CD14-positive monocyte (primary cell): ENCODE data around the gene PLA2G4B. TPM values are rescaled to one million over a fixed set of nuclear protein-coding genes. Genes with fewer than 3 reads are reported as not detected.

Source experiments
- DNase-seq, 3 donors: peaks; one replicate each; pipeline ENCODE4 v3.0.0-alpha.2; 2011 to 2022
- H2AFZ ChIP-seq: 2 replicates; pipeline ENCODE4 v1.6.0; 2012; ENCODE audit warnings: mild to moderate bottlenecking, low read depth, low read length, inconsistent platforms; ENCODE audit not compliant: insufficient read depth, poor library complexity, severe bottlenecking
- H3K27ac ChIP-seq, 2 donors: 1 replicate in 1 of 2; 2 replicates in 1 of 2; pipeline ENCODE4 v1.5.1; 2012 to 2013; ENCODE audit warnings: low read length in 2 of 2, control low read depth in 1 of 2, inconsistent platforms in 1 of 2, low read depth in 1 of 2, mild to moderate bottlenecking in 1 of 2
- H3K27me3 ChIP-seq, 2 donors: one replicate each; pipeline versions ENCODE4 v1.6.0 to v1.6.1; 2011 to 2013; ENCODE audit warnings: low read length in 2 of 2; ENCODE audit not compliant: control insufficient read depth in 2 of 2, insufficient read depth in 2 of 2
- H3K36me3 ChIP-seq, 2 donors: replicated peaks in 1 of 2; 1 replicate in 1 of 2; 2 replicates in 1 of 2; pipeline versions ENCODE4 v1.5.1 to v1.6.1; 2012 to 2013; ENCODE audit warnings: low read length in 2 of 2, control low read depth in 1 of 2, inconsistent platforms in 1 of 2, mild to moderate bottlenecking in 1 of 2; ENCODE audit not compliant: insufficient read depth in 2 of 2, control insufficient read depth in 1 of 2
- H3K4me1 ChIP-seq, 2 donors: 1 replicate in 1 of 2; 2 replicates in 1 of 2; pipeline versions ENCODE4 v1.5.1 to v1.6.1; 2012 to 2013; ENCODE audit warnings: low read length in 2 of 2, control low read depth in 1 of 2, inconsistent platforms in 1 of 2, mild to moderate bottlenecking in 1 of 2, moderate library complexity in 1 of 2; ENCODE audit not compliant: insufficient read depth in 2 of 2, control insufficient read depth in 1 of 2
- H3K4me2 ChIP-seq: replicated peaks from 2 replicates; pipeline ENCODE3; 2012; ENCODE audit warnings: low read length, moderate library complexity, mild to moderate bottlenecking; ENCODE audit not compliant: poor library complexity, severe bottlenecking; ENCODE audit errors: extremely low read depth
- H3K4me3 ChIP-seq, 3 experiments: fragments of 200-600 bp in 1 of 3; sonication (generic) in 1 of 3; replicated peaks in 1 of 3; 1 replicate in 2 of 3; 2 replicates in 1 of 3; pipeline ENCODE4 v1.5.1; 2011 to 2013; ENCODE audit warnings: low read length in 3 of 3, mild to moderate bottlenecking in 3 of 3, control low read depth in 2 of 3, low read depth in 2 of 3, inconsistent platforms in 1 of 3, moderate library complexity in 1 of 3
- H3K79me2 ChIP-seq: 2 replicates; pipeline ENCODE4 v1.6.0; 2012; ENCODE audit warnings: mild to moderate bottlenecking, control low read depth, inconsistent platforms, low read length, moderate library complexity; ENCODE audit not compliant: insufficient read depth
- H3K9ac ChIP-seq: 2 replicates; pipeline ENCODE4 v1.6.0; 2017; ENCODE audit warnings: low read length, mild to moderate bottlenecking; ENCODE audit not compliant: insufficient read depth, poor library complexity, severe bottlenecking
- H3K9me3 ChIP-seq, 2 donors: replicated peaks in 1 of 2; 1 replicate in 1 of 2; 2 replicates in 1 of 2; pipeline versions ENCODE4 v1.5.1 to v1.6.1; 2012 to 2013; ENCODE audit warnings: low read length in 2 of 2, control low read depth in 1 of 2; ENCODE audit not compliant: control insufficient read depth in 1 of 2, insufficient read depth in 1 of 2
- H4K20me1 ChIP-seq: 2 replicates; pipeline ENCODE4 v1.6.0; 2012; ENCODE audit warnings: mild to moderate bottlenecking, low read length, control low read depth, moderate library complexity; ENCODE audit not compliant: insufficient read depth
- H3K27ac Mint-ChIP-seq, 7 donors: one replicate each; pipeline ENCODE4 v1.8.0; 2020; ENCODE audit warnings: mild to moderate bottlenecking in 7 of 7, mixed read lengths in 7 of 7, moderate library complexity in 6 of 7, inconsistent platforms in 2 of 7
- H3K27me3 Mint-ChIP-seq, 3 donors: one replicate each; pipeline ENCODE4 v1.8.0; 2021 to 2022; ENCODE audit warnings: low read depth in 3 of 3, mild to moderate bottlenecking in 3 of 3, mixed read lengths in 3 of 3, moderate library complexity in 3 of 3, inconsistent platforms in 1 of 3
- H3K36me3 Mint-ChIP-seq, 2 donors: one replicate each; pipeline ENCODE4 v1.8.0; 2020; ENCODE audit warnings: mixed read lengths in 2 of 2, inconsistent platforms in 1 of 2, mild to moderate bottlenecking in 1 of 2
- H3K4me1 Mint-ChIP-seq: one replicate; pipeline ENCODE4 v1.8.0; 2020; ENCODE audit warnings: mild to moderate bottlenecking, mixed read lengths
- H3K4me3 Mint-ChIP-seq, 2 donors: one replicate each; pipeline ENCODE4 v1.8.0; 2020; ENCODE audit warnings: mild to moderate bottlenecking in 2 of 2, mixed read lengths in 2 of 2, moderate library complexity in 1 of 2
- H3K9me3 Mint-ChIP-seq, 7 donors: one replicate each; pipeline ENCODE4 v1.8.0; 2020 to 2022; ENCODE audit warnings: mixed read lengths in 7 of 7, mild to moderate bottlenecking in 6 of 7, moderate library complexity in 6 of 7, inconsistent platforms in 2 of 7
- CTCF ChIP-seq: fragments of 200-600 bp; IDR thresholded peaks from one replicate; pipeline ENCODE4 v1.8.0; 2022; ENCODE audit warnings: antibody characterized with exemption, mild to moderate bottlenecking
- WGBS: methylation state at CpG from one replicate; pipeline ENCODE4 v1.1.5; 2013; ENCODE audit warnings: missing lambda C conversion rate; ENCODE audit not compliant: insufficient coverage; 5-methylcytosine and 5-hydroxymethylcytosine counted together
- intact Hi-C, 2 donors: fragments of 100-400 bp; cut with micrococcal nuclease; formaldehyde crosslinking; loops; one replicate each; pipeline versions ENCODE4 v1.15.0 to v1.15.1; 2023
- polyA plus RNA-seq, 3 donors: library from polyadenylated mRNA; depleted of rRNA in 1 of 3; unstranded in 2 of 3; stranded (reverse) in 1 of 3; fragments of 300-500 nt in 2 of 3; fragments of >200 nt in 1 of 3; fragmentation: Illumina TruSeq in 2 of 3; gene quantifications; 1 replicate in 2 of 3; 2 replicates in 1 of 3; pipeline ENCODE4 v1.2.3, GENCODE V29; 2012 to 2021

The PLA2G4B gene
- polyA plus RNA-seq, 3 donors, result 0.31 to 32.1 (median 1.6) TPM

GRCh38 chr15:41844814-41845213, 6.2 kb downstream of the PLA2G4B start:
- H3K27ac Mint-ChIP-seq, result peak overlapping the region in 1 of 7 donors; percentile 68

GRCh38 chr15:41847206-41847605, 8.6 kb downstream of the PLA2G4B start:
- no peaks in the 10 kb centered on the region for H3K79me2 ChIP-seq
- H2AFZ ChIP-seq, result no peak overlapping the region
- no peaks in the 10 kb centered on the region for H3K27me3 ChIP-seq
- intact Hi-C loops, result no loop called here
- H3K4me3 Mint-ChIP-seq, result no peak overlapping the region
- no peak overlapping the region for H3K27ac ChIP-seq
- no peak overlapping the region for H3K9ac ChIP-seq
- H3K9me3 Mint-ChIP-seq, result no peaks in the 10 kb centered on the region
- no peaks in the 10 kb centered on the region for H3K4me1 ChIP-seq
- no peaks in the 10 kb centered on the region for H4K20me1 ChIP-seq
- H3K4me1 Mint-ChIP-seq, result no peaks in the 10 kb centered on the region
- TF ChIP-seq CTCF, result no peak
- H3K27me3 Mint-ChIP-seq, result peaks cover 0 to 12% (median 9%) of the 10 kb centered on the region in 3 donors
- WGBS, result 95% methylated on average over 14 of the region's 14 CpGs
- no peak overlapping the region for H3K4me2 ChIP-seq
- H3K4me3 ChIP-seq, result no peak overlapping the region
- no peaks in the 10 kb centered on the region for H3K9me3 ChIP-seq
- no peak for DNase-seq
- peaks cover 55 to 66% of the 10 kb centered on the region in 2 donors for H3K36me3 ChIP-seq
- H3K36me3 Mint-ChIP-seq, result peaks cover 51 to 67% of the 10 kb centered on the region in 2 donors
- H3K27ac Mint-ChIP-seq, result peak overlapping the region in 1 of 7 donors; percentile 68

More at GRCh38 chr15:41844814-41845213, 6.2 kb downstream of the PLA2G4B start:
- 89% methylated on average over 9 of the region's 12 CpGs for WGBS
- Histone ChIP-seq H3K36me3 (peaks cover 69 to 89% of the 10 kb centered on the region in 2 donors), H3K27ac (no peak overlapping the region), H4K20me1 (no peaks in the 10 kb centered on the region), H2AFZ (no peak overlapping the region), H3K4me3 (no peak overlapping the region), H3K79me2 (no peaks in the 10 kb centered on the region), H3K9me3 (no peaks in the 10 kb centered on the region), H3K4me1 (no peaks in the 10 kb centered on the region), H3K4me2 (no peak overlapping the region), H3K9ac (no peak overlapping the region), H3K27me3 (no peaks in the 10 kb centered on the region)
- Mint-ChIP-seq H3K4me1 (no peaks in the 10 kb centered on the region), H3K9me3 (no peaks in the 10 kb centered on the region), H3K4me3 (no peak overlapping the region), H3K27me3 (peaks cover 0 to 3% (median 2%) of the 10 kb centered on the region in 3 donors), H3K36me3 (peaks cover 67 to 86% of the 10 kb centered on the region in 2 donors)
- intact Hi-C loops, result no loop called here
- no peak for DNase-seq
- TF ChIP-seq CTCF, result no peak
